CD4-positive, alpha-beta T cell treated with Interleukin-6 for 4 hours (primary cell): ENCODE results near the gene CACNA1D.
"Not testable (repeated sequence)": the region's sequence is repeated elsewhere in the genome, so short reads cannot be mapped to it uniquely, and the experiment has no call there.

Source experiments
- DNase-seq: peaks from one replicate; pipeline ENCODE4 v3.0.0-alpha.2; 2020; ENCODE audit warnings: mixed read lengths

Gene CACNA1D

GRCh38 chr3:53493963-53494791 lies at the start of gene CACNA1D:
Gene CACNA1D, plus strand, starts transcription at chr3:53494611. Its CDS starts 556 bp downstream, at chr3:53495167.
- DNase-seq: no peak

DNA sequence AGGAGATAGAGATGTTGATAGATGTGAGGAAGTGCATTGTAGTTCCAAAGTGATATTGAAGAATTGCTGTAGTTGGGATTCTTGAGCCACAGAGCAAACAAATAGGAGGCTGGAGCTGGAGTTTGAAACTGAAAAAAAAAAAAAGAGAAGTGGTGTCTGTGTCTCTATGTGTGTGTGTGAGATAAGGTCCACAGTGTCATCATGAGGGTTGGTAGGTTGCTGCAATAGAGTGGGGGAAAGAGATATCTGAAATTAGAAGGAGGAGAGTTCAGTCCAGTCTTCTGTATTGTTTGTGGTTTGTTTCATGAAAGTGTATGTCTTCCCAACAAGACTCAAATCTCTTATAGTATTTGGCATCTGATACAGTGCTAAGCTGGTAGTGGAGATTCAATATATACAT lies 37.3 kb upstream of the CACNA1D start:
- DNase-seq: no peak

GRCh38 chr3:53460326-53460725 lies 34.1 kb upstream of the CACNA1D start:
- no peak for DNase-seq

DNA sequence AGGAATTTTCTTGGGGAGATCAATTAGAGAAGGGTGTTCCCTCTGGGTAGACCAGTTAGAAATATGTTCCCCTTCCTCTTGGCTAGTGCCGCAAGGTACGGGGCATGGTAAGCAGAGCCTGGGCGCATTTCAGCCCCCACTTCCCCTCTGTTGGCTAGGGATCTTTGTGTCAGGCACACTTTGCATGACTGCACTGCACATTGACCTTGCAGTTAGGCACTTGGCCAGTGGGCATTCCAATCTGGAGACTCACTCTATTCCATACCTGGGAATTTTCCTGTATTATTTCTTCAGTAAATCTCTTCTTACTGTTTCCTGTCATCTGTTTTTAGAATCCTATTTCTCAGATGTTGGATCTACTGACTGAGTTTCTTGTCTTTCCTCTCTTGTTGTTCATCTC lies 30.0 kb upstream of the CACNA1D start:
- DNase-seq: no peak

GRCh38 chr3:53469758-53470157 lies 24.7 kb upstream of the CACNA1D start:
- not testable (repeated sequence) for DNase-seq

GRCh38 chr3:53473422-53473821 lies 21.0 kb upstream of the CACNA1D start:
- no peak for DNase-seq

DNA sequence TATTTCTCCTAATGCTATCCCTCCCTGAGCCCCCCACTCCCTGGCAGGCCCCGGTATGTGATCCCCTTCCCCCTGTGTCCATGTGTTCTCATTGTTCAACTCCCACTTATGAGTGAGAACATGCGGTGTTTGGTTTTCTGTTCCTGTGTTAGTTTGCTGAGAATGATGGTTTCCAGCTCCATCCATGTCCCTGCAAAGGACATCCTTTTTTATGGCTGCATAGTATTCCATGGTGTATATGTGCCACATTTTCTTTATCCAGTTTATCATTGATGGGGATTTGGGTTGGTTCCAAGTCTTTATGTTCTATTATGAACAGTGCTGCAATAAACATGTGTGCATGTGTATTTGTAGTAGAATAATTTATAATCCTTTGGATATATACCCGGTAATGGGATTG lies 18.0 kb upstream of the CACNA1D start:
- DNase-seq: not testable (repeated sequence)

DNA sequence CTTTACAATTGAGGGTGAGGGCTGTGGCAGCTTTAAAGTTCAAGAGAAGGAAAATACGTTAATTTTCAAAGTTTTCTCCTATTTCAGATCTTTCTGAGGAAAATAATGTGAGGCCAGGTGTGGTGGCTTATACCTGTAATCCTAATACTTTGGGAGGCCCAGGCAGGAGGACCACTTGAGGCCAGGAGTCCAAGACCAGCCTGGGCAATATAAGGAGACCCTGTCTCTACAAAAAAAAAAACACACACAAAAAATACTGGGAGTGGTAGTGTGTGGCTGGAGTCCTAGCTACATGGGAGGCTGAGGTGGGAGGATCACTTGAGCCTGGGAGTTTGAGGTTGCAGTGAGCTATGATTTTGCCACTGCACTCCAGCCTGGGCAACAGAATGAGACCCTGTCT lies 16.7 kb upstream of the CACNA1D start:
- not testable (repeated sequence) for DNase-seq

DNA sequence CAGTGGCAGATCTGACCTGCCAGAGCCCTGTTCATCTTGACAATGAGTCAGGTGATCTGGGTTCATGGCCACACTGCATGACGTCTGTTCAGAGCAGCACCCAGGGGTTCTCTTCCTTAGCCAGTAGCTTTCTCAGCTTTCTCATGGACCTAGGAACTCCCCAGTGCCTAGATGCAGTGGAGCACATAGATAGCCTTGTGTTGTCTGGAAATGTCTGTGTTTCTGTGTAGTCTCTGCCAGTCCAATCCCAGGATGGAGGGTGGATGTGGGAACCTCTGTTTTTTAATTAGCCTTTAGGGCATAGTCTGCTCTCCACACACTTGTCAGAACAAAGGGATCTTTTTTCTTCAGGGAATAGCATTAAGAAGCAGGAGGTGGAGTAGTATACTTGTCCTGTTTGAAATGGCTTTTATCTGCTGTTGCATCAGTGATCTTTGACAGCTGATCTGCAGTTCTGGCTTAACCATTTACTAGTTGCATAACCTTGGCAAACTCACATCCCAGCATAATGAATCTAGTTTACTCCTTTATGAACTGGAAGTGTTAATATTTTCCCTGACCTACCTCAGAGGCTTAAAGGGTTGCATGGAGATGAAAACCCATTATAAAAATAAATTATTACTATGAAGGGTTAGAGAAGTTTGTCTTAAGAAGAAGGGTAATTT lies 16.1 kb upstream of the CACNA1D start:
- no peak for DNase-seq

DNA sequence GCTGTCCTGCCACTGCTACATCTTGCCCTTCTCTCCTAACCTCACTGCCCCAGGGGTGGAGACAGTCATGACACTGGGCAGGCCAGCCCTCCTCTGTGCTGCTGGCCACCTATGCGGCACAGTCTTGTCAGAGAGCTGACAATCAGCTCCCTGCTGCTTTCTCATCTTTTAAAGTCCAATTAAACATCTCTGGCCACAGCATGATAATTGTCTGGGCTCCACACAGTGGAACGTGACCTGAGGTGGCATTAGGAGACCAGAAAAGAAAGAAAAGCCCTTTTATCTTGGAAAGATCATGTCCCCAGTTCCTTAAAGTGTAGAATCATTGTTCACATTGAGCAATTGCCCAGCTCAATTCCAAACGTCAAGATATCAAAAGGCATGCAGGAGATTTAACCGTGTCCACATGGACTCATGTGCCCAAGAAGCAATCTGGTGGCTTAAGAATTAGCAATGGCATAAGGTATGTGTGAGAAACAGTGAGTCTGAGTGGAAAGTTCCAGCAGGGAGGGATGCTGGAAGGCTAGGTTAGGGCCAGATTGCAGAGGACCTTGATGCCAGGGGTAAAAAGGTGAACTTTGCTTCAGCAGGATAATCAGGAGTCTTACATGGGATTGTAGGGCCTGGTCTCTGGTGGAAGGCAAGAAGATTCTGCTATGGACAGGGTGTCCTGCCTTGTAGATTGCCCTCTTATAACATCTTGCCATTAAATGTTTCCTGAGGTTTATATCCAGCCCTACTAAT lies 15.3 kb upstream of the CACNA1D start:
- no peak for DNase-seq

- no peak for DNase-seq
Observed at GRCh38 chr3:53482227-53482626, 12.2 kb upstream of the CACNA1D start.

DNA sequence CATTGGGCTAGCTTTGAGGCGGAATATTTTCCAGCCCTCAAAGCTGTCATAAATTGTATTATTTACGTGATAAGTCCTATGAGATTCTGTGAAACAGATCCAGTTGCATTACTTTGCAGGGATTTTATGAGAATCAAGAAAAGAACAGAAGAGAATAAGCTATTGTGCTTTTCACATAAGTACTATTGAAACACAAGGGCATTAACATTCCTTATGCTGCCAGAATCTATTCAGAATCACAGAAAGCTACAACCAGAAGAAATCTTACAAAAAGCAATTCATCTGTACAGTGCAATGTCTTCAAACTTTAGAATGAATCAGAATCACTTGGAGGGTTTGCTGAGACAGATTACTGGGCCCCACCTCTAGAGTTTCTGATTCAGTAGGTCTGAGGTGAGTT lies 10.6 kb upstream of the CACNA1D start:
- DNase-seq: no peak

DNA sequence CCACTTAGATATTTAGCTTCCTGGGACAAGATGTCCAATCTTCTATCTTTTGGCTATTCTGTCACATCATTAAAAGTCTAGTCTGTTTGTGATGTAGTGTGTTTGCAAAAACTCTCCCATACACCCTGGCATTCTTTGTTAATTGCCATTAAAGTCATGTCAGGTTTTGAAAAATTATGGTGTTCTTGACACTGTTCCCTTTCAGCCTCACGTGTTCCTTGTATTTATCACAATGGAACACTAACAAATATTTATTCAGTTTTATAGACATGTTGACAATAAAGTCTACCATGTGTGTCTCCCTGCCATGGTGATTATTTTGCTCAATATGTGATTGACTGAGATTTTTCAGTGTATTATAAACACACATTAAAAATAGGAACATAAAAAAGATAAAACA lies 9.4 kb upstream of the CACNA1D start:
- no peak for DNase-seq

GRCh38 chr3:53485675-53486403 lies 8.6 kb upstream of the CACNA1D start:
- no peak for DNase-seq

DNA sequence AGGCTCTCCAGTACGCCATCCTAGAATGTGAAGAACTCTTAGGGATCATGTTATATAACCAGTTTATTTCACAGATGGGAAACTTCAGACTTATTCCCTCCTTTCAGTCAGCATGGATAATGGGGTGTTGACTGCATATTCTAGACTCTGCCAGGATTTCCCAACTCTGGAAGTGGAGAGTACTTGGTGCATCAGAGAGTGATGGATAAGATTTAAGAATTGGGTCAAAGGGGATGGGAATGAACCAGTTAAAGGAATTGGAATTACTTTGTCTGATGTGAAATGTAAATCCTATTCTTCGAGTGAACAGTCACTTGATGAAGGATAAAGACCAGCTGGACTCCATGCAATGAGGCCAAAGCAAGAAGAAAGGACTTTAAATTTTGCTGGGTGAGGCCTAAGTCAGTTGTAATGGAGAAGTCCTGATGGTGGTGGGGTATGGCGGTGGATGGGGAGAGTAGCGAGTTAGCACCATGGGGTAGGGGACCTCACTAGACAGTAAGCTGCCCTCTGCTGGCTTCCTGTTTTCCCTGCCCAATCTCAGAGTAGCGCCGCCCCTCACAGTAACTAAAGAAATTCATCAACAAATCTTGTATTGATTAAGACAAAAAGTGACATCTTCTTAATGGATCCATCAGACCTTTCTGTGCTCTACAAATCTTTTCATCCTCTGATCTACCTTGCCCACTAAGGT lies 7.3 kb upstream of the CACNA1D start:
- no peak for DNase-seq

- no peak for DNase-seq
Observed at GRCh38 chr3:53489386-53489785, 5.0 kb upstream of the CACNA1D start.

DNA sequence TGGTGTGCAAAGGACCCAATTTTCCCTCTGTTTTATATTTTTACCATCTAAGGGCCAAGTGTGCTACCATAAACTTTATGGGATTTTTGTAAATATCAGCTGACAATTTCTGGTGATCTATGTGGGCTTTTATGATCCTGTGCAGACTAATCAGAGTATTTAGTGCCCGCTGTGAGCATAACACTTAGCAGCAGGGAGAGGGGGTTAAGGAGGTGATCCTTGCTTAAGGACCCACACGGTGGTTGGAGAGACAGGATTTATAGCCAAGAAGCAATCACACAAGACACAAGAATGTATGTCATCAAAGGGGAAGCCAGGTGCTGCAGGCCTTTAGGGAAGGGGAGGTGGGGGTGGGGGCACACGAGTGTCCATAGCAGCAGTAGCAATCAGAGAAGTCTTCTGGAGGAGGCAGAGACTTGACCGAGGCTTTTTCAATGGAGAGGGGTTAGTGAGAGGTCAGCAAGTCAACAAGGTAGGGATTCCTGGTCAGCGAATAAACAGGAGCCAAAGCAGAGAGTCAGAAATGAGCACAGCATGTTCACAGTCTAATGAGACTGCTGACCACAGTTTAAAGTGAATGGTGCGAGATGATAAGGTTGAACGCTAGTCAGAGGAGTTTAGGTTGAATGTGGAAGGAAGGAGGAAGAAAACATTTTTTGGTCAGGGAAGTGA lies 4.5 kb upstream of the CACNA1D start:
- no peak for DNase-seq

DNA sequence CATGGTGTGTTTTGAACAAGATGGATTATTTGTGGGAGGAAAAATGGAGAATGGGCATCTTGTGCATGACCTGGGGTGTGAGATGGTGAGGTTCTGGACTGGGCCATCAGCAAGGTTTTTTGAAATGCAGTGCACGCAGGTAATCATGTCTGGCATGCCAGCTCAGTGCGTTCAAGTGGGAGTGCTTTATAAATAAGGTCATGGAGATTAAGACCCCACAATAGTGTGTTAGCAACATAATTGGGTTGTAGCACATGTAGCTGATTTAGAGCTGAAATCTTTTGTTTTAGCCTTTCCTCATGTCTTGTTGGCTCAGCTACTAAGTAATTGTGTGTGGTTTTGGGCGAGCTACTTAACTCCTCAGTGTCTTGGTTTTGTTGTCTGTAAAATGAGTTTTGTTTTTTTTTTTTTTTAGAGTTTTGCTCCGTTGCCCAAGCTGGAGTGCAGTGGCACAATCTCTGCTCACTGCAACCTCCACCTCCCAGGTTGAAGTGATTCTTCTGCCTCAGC lies 3.9 kb upstream of the CACNA1D start:
- no peak for DNase-seq

- no peak for DNase-seq
Observed at GRCh38 chr3:53491276-53491675, 3.1 kb upstream of the CACNA1D start.

GRCh38 chr3:53493595-53493962 lies 832 bp upstream of the CACNA1D start:
- no peak for DNase-seq

GRCh38 chr3:53495146-53495519 lies 722 bp downstream of the CACNA1D start:
- DNase-seq: no peak
